Motor neuron (in vitro differentiated cells): ENCODE measurements around the gene ZFR2. TPM values are rescaled to one million over a fixed set of nuclear protein-coding genes. Genes with fewer than 3 reads are reported as not detected.

Experiments used
- ATAC-seq, 8 experiments: fragments of 200-7000 bp; cut with Tn5 transposase; replicated peaks in 6 of 8; 2 replicates each; pipeline ENCODE4 v1.8.0; 2021; ENCODE audit warnings: mild to moderate bottlenecking in 8 of 8, moderate library complexity in 8 of 8
- H3K27ac ChIP-seq, 2 donors: fragments of 250-450 bp; sonication (Bioruptor Pico); 2 replicates each; pipeline ENCODE4 v1.9.0; 2021; ENCODE audit warnings: antibody characterized with exemption in 2 of 2, mild to moderate bottlenecking in 2 of 2, moderate library complexity in 1 of 2
- H3K4me1 ChIP-seq, 2 donors: fragments of 250-450 bp; sonication (Bioruptor Pico); replicated peaks in 1 of 2; 2 replicates each; pipeline ENCODE4 v1.6.1; 2021; ENCODE audit warnings: antibody characterized with exemption in 2 of 2, mild to moderate bottlenecking in 2 of 2, moderate library complexity in 1 of 2
- H3K4me3 ChIP-seq, 5 donors: fragments of 250-450 bp; sonication (Bioruptor Pico); 2 replicates each; pipeline ENCODE4 v1.9.0; 2021; ENCODE audit warnings: antibody characterized with exemption in 5 of 5, mild to moderate bottlenecking in 5 of 5, moderate library complexity in 4 of 5
- WGBS, 10 experiments: fragments of 450-650 bp; shearing (Covaris generic); methylation state at CpG; one replicate each; pipeline ENCODE4 v1.0.0; 2022; 5-methylcytosine and 5-hydroxymethylcytosine counted together
- in situ Hi-C, 9 experiments: fragments of 400-800 bp; cut with MboI; loops; one replicate each; pipeline ENCODE4 v1.15.0; 2021; ENCODE audit warnings: low sequenced_read_pairs in 9 of 9, low pct_unique_long_range_greater_than_20kb in 2 of 9; ENCODE audit not compliant: unreplicated experiment in 9 of 9
- total RNA-seq, 8 experiments: library from RNA; unstranded; fragments of 300-600 nt; gene quantifications; 2 replicates each; pipeline versions ENCODE4 v1.2.3 to v1.2.4, GENCODE V29; 2022

ZFR2 gene
- 10 to 100 TPM in 1 of 8 experiments, 1 to 10 TPM in 6, under 1 TPM in 1; 0.36 to 11.7 (median 7.2) TPM for total RNA-seq

DNA sequence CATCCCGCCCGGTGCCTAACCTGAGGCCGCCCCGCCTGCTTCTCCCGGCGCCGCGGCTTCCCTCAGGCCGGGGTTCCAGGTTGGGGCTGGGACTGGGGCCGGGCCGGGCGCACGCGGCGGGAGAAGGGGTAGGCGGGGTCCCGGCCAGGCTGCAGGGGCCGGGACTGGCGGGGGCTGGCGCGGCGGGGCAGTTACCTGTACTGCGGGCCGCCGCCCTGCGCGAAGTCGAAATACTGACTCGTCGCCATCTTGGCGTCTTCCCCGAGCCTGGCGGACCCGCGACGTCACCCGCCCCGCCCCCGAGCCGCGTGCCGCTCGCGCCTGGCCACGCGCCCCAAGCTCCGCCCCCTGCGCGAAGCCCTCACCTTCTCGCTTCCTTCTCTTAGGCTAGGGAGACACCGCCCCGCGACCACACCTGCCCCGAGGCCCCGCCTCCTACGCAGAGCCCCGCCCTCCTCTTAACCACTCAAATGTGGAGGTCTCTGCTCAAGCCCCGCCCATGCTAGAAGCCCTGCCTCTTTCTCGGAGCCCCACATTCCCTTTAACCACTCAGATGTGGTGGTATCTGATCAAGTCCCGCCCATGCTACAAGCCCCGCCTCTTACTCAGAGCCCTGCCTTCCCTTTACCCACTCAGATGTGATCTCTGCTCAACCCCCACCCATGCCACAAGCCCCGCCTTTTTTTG, at the start of gene ZFR2:
Gene ZFR2, minus strand, starts transcription at position 269 of the 687 bp plus-strand sequence. Its CDS starts 21 bp downstream, at position 248.
- in situ Hi-C loops: no loop called here
- peak within 1 kb of the TSS in 1 of 2 donors; percentile 3 for H3K27ac ChIP-seq
- H3K4me3 ChIP-seq: peak within 1 kb of the TSS; percentile 37 to 48 (median 40)
- WGBS, 10 experiments: 80% methylated on average over 1 of the region's 62 CpGs; no CpG with 5 or more reads in 9 of the 10 experiments
- H3K4me1 ChIP-seq: peaks cover 5 to 16% of the 10 kb centered on the region in 2 donors
- peak in 7 of 8 experiments; percentile 29 to 84 (median 66) for ATAC-seq

GRCh38 chr19:3916033-3916432, 47.2 kb upstream of the ZFR2 start:
- 41 to 100% (median 92%) methylated on average over 2 to 5 of the region's 5 CpGs for WGBS, 10 experiments
- H3K4me1 ChIP-seq: no peaks in the 10 kb centered on the region
- in situ Hi-C loops: no loop called here
- no peak overlapping the region for H3K4me3 ChIP-seq
- ATAC-seq: no peak
- H3K27ac ChIP-seq: no peak overlapping the region

GRCh38 chr19:3914199-3914598, 45.4 kb upstream of the ZFR2 start:
- WGBS, 10 experiments: 0% methylated on average over 3 of the region's 9 CpGs; no CpG with 5 or more reads in 9 of the 10 experiments

GRCh38 chr19:3910105-3910504, 41.3 kb upstream of the ZFR2 start:
- in situ Hi-C loops: no loop called here
- no peak for ATAC-seq
- H3K4me1 ChIP-seq: no peaks in the 10 kb centered on the region
- 100% methylated on average over 1 of the region's 1 CpG; no CpG with 5 or more reads in 7 of the 10 experiments for WGBS, 10 experiments
- H3K27ac ChIP-seq: no peak overlapping the region
- no peak overlapping the region for H3K4me3 ChIP-seq

More at GRCh38 chr19:3914199-3914598, 45.4 kb upstream of the ZFR2 start:
- no peak for ATAC-seq
- Histone ChIP-seq H3K4me1 (no peaks in the 10 kb centered on the region), H3K4me3 (no peak overlapping the region), H3K27ac (no peak overlapping the region)
- in situ Hi-C loops: no loop called here

GRCh38 chr19:3908266-3909054, 39.6 kb upstream of the ZFR2 start:
- H3K27ac ChIP-seq: no peak overlapping the region
- H3K4me1 ChIP-seq: no peaks in the 10 kb centered on the region
- ATAC-seq: peak in 1 of 8 experiments; percentile 7
- 40 to 90% methylated on average over 1 to 2 of the region's 14 CpGs; no CpG with 5 or more reads in 8 of the 10 experiments for WGBS, 10 experiments
- no peak overlapping the region for H3K4me3 ChIP-seq
- in situ Hi-C loops: no loop called here

GRCh38 chr19:3907626-3908265, 38.9 kb upstream of the ZFR2 start:
- Histone ChIP-seq H3K4me3 (no peak overlapping the region), H3K27ac (no peak overlapping the region), H3K4me1 (no peaks in the 10 kb centered on the region)
- WGBS, 10 experiments: 63 to 94% (median 82%) methylated on average over 3 to 22 of the region's 50 CpGs; no CpG with 5 or more reads in 3 of the 10 experiments
- peak in 2 of 8 experiments; percentile 17 to 36 for ATAC-seq
- in situ Hi-C loops: no loop called here

GRCh38 chr19:3904233-3904632, 35.4 kb upstream of the ZFR2 start:
- Histone ChIP-seq H3K27ac (no peak overlapping the region), H3K4me1 (no peaks in the 10 kb centered on the region), H3K4me3 (no peak overlapping the region)
- WGBS, 10 experiments: 69 to 100% (median 78%) methylated on average over 1 to 8 of the region's 8 CpGs; no CpG with 5 or more reads in 2 of the 10 experiments
- no peak for ATAC-seq
- in situ Hi-C loops: no loop called here

- in situ Hi-C loops: no loop called here
These were observed 33.6 kb upstream of the ZFR2 start for GRCh38 chr19:3902317-3902973.

GRCh38 chr19:3899531-3900294, 30.9 kb upstream of the ZFR2 start:
- H3K27ac ChIP-seq: no peak overlapping the region
- in situ Hi-C loops: no loop called here
- peak in 2 of 8 experiments; percentile 79 to 81 for ATAC-seq
- no peaks in the 10 kb centered on the region for H3K4me1 ChIP-seq
- 0 to 100% (median 91%) methylated on average over 1 to 17 of the region's 18 CpGs for WGBS, 10 experiments
- no peak overlapping the region for H3K4me3 ChIP-seq

More at GRCh38 chr19:3902317-3902973, 33.6 kb upstream of the ZFR2 start:
- Histone ChIP-seq H3K27ac (no peak overlapping the region), H3K4me3 (no peak overlapping the region), H3K4me1 (no peaks in the 10 kb centered on the region)
- 0 to 86% (median 83%) methylated on average over 1 to 11 of the region's 15 CpGs; no CpG with 5 or more reads in 3 of the 10 experiments for WGBS, 10 experiments
- no peak for ATAC-seq

DNA sequence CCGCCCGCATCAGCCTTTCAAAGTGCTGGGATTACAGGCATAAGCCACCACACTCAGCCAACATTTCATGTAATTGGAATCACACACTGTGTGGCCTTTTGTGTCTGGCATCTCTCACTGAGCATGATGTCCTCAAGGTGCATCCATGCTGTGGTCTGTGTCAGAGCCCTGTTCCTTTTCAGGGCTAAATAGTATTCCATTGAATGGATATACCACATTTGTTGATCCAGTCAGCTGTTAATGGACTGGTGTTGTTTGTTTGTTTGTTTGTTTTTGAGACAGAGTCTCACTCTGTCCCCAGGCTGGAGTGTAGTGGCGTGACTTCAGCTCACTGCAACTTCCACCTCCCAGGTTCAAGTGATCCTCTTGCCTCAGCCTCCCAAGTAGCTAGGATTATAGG, 29.6 kb upstream of the ZFR2 start:
- in situ Hi-C loops: no loop called here
- H3K4me3 ChIP-seq: no peak overlapping the region
- no peaks in the 10 kb centered on the region for H3K4me1 ChIP-seq
- no peak overlapping the region for H3K27ac ChIP-seq
- no peak for ATAC-seq
- 80 to 100% (median 100%) methylated on average over 1 to 3 of the region's 3 CpGs; no CpG with 5 or more reads in 5 of the 10 experiments for WGBS, 10 experiments

DNA sequence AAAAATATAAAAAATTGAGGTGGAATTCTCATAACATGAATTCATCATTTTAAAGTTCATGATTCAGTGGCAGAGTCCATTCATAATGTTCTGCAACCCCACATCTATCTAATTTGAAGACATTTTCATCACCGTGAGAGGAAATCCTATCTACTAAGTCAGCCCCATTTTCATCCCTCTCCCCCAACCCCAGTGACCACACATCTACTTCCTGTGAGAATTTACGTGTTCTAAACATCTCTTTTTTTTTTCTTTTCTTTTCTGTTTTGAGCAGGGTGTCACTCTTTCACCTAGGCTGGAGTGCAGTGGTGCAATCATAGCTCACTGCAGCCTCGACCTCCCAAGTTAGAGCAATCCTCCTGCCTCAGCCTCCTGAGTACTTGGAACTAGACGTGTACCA, 29.1 kb upstream of the ZFR2 start:
- WGBS, 10 experiments: 0 to 90% (median 62%) methylated on average over 1 to 2 of the region's 4 CpGs; no CpG with 5 or more reads in 4 of the 10 experiments
- H3K27ac ChIP-seq: no peak overlapping the region
- no peak overlapping the region for H3K4me3 ChIP-seq
- H3K4me1 ChIP-seq: no peaks in the 10 kb centered on the region
- no peak for ATAC-seq
- in situ Hi-C loops: no loop called here

DNA sequence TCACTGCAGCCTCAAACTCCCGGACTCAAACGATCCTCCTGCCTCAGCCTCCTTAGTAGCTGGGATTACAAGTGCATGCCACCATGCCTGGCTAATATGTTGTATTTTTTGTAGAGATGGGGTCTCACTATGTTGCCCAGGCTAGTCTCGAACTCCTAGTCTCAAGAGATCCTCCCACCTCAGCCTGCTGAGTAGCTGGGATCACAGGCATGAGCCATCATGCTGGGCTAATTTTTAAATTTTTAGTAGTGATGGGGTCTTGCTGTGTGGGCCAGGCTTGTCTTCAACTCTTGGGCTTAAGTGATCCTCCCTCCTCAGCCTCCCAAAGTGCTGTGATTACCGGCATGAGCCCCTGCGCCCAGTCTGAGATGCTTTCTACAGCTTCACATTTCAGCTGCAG, 26.9 kb upstream of the ZFR2 start:
- in situ Hi-C loops: no loop called here
- H3K4me3 ChIP-seq: no peak overlapping the region
- no peak overlapping the region for H3K27ac ChIP-seq
- 18 to 100% (median 77%) methylated on average over 2 to 5 of the region's 5 CpGs; no CpG with 5 or more reads in 3 of the 10 experiments for WGBS, 10 experiments
- no peaks in the 10 kb centered on the region for H3K4me1 ChIP-seq
- no peak for ATAC-seq
